Astrocyte (in vitro differentiated cells and primary cell): ENCODE results near the gene SUPT20HL2. TPM values are rescaled to one million over a fixed set of nuclear protein-coding genes. Genes with fewer than 3 reads are reported as not detected.

Source experiments
- DNase-seq: peaks from one replicate; pipeline ENCODE4 v3.0.0-alpha.2; 2010; ENCODE audit warnings: low read depth
- FAIRE-seq: peaks from 2 replicates; lab custom pipeline; 2011; peaks lifted over from hg19 to GRCh38; lab: Jason Lieb, UNC
- H2AFZ ChIP-seq: 2 replicates; pipeline ENCODE4 v1.6.0; 2012; ENCODE audit warnings: low read depth, low read length, inconsistent platforms
- H3K27ac ChIP-seq: 2 replicates; pipeline ENCODE4 v1.5.1; 2011; ENCODE audit warnings: low read depth, low read length, inconsistent platforms
- H3K27me3 ChIP-seq: 2 replicates; pipeline ENCODE4 v1.6.0; 2011; ENCODE audit warnings: low read length, inconsistent platforms; ENCODE audit not compliant: insufficient read depth
- H3K36me3 ChIP-seq: 2 replicates; pipeline ENCODE4 v1.5.1; 2011; ENCODE audit warnings: low read length, inconsistent platforms; ENCODE audit not compliant: insufficient read depth
- H3K4me1 ChIP-seq: 2 replicates; pipeline ENCODE4 v1.5.1; 2011; ENCODE audit warnings: low read length, inconsistent platforms; ENCODE audit not compliant: insufficient read depth
- H3K4me2 ChIP-seq: 2 replicates; pipeline ENCODE4 v1.6.0; 2012; ENCODE audit warnings: low read length, inconsistent platforms
- H3K4me3 ChIP-seq: 2 replicates; pipeline ENCODE4 v1.5.1; 2011; ENCODE audit warnings: low read depth, mild to moderate bottlenecking, low read length, inconsistent platforms; ENCODE audit not compliant: insufficient read depth
- H3K79me2 ChIP-seq: 2 replicates; pipeline ENCODE4 v1.6.0; 2012; ENCODE audit warnings: mild to moderate bottlenecking, low read length, inconsistent platforms; ENCODE audit not compliant: insufficient read depth
- H3K9ac ChIP-seq: 2 replicates; pipeline ENCODE4 v1.6.0; 2012; ENCODE audit warnings: mild to moderate bottlenecking, low read length, inconsistent platforms
- H3K9me3 ChIP-seq: 2 replicates; pipeline ENCODE4 v1.5.1; 2012; ENCODE audit warnings: low read depth, mild to moderate bottlenecking, low read length, inconsistent platforms; ENCODE audit not compliant: insufficient read depth
- H4K20me1 ChIP-seq: 2 replicates; pipeline ENCODE4 v1.6.0; 2012; ENCODE audit warnings: low read length, inconsistent platforms; ENCODE audit not compliant: insufficient read depth
- H3K27ac Mint-ChIP-seq: one replicate; pipeline ENCODE4 v1.8.0; 2021; ENCODE audit warnings: mild to moderate bottlenecking, mixed read lengths; ENCODE audit not compliant: unreplicated experiment
- H3K27me3 Mint-ChIP-seq: one replicate; pipeline ENCODE4 v1.8.0; 2021; ENCODE audit warnings: low read depth, mixed read lengths; ENCODE audit not compliant: unreplicated experiment
- H3K36me3 Mint-ChIP-seq: one replicate; pipeline ENCODE4 v1.8.0; 2021; ENCODE audit warnings: low read depth, mixed read lengths; ENCODE audit not compliant: unreplicated experiment
- H3K4me1 Mint-ChIP-seq: one replicate; pipeline ENCODE4 v1.8.0; 2021; ENCODE audit warnings: low read depth, mixed read lengths; ENCODE audit not compliant: unreplicated experiment
- H3K4me3 Mint-ChIP-seq: one replicate; pipeline ENCODE4 v1.8.0; 2021; ENCODE audit warnings: mild to moderate bottlenecking, moderate library complexity, mixed read lengths; ENCODE audit not compliant: unreplicated experiment
- H3K9me3 Mint-ChIP-seq: one replicate; pipeline ENCODE4 v1.8.0; 2021; ENCODE audit warnings: mild to moderate bottlenecking, mixed read lengths; ENCODE audit not compliant: unreplicated experiment
- EZH2 ChIP-seq: IDR thresholded peaks from 2 replicates; pipeline ENCODE4 v1.6.1; 2012; ENCODE audit warnings: mild to moderate bottlenecking, low read length, inconsistent platforms; ENCODE audit not compliant: insufficient read depth
- total RNA-seq: library from RNA; stranded (reverse); gene quantifications from 2 replicates; pipeline ENCODE4 v1.2.1, GENCODE V29; 2021
- TF ChIP-seq, protein P1 (sequence below): IDR thresholded peaks from 2 replicates; pipeline ENCODE4 v1.5.1; 2011; ENCODE audit warnings: low read depth, mild to moderate bottlenecking, inconsistent platforms, low read length, moderate library complexity; ENCODE audit not compliant: insufficient read depth

SUPT20HL2 gene
- total RNA-seq, 1 donor from 2014 or later, result not detected

DNA sequence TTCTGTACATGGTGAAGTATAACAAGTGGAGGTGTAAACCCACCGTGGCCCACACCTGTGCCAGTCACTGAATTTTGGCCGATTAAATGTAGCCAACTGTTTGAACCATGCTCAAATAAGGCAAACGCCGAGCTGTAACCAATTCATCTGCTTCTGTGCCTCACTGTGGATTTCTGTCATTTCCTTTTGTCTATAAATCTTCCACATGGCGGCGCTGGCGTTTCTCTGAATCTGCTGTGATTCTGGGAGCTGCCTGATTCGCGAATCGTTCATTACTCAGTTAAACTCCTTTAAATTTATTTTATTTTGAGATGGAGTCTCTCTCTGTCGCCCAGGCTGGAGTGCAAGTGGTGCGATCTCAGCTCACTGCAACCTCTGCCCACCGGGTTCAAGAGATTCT, 19.2 kb downstream of the SUPT20HL2 start:
- H3K27me3 ChIP-seq, result no peaks in the 10 kb centered on the region
- no peaks in the 10 kb centered on the region for H3K4me1 Mint-ChIP-seq
- no peaks in the 10 kb centered on the region for H3K9me3 Mint-ChIP-seq
- no peaks in the 10 kb centered on the region for H3K36me3 ChIP-seq
- no peaks in the 10 kb centered on the region for H3K9me3 ChIP-seq
- no peak overlapping the region for H3K4me3 Mint-ChIP-seq
- no peak overlapping the region for H3K4me3 ChIP-seq
- no peaks in the 10 kb centered on the region for H3K4me1 ChIP-seq
- peaks cover 2% of the 10 kb centered on the region for H3K27me3 Mint-ChIP-seq
- H3K27ac Mint-ChIP-seq, result no peak overlapping the region
- no peak overlapping the region for H3K9ac ChIP-seq
- TF ChIP-seq, protein P1, sequence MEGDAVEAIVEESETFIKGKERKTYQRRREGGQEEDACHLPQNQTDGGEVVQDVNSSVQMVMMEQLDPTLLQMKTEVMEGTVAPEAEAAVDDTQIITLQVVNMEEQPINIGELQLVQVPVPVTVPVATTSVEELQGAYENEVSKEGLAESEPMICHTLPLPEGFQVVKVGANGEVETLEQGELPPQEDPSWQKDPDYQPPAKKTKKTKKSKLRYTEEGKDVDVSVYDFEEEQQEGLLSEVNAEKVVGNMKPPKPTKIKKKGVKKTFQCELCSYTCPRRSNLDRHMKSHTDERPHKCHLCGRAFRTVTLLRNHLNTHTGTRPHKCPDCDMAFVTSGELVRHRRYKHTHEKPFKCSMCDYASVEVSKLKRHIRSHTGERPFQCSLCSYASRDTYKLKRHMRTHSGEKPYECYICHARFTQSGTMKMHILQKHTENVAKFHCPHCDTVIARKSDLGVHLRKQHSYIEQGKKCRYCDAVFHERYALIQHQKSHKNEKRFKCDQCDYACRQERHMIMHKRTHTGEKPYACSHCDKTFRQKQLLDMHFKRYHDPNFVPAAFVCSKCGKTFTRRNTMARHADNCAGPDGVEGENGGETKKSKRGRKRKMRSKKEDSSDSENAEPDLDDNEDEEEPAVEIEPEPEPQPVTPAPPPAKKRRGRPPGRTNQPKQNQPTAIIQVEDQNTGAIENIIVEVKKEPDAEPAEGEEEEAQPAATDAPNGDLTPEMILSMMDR, result peak; percentile 14
- no peak for TF ChIP-seq EZH2
- peak; percentile 97 for FAIRE-seq
- DNase-seq, result no peak
- no peaks in the 10 kb centered on the region for H3K79me2 ChIP-seq
- no peak overlapping the region for H3K27ac ChIP-seq
- H3K36me3 Mint-ChIP-seq, result no peaks in the 10 kb centered on the region
- H3K4me2 ChIP-seq, result no peak overlapping the region
- H2AFZ ChIP-seq, result no peak overlapping the region
- no peaks in the 10 kb centered on the region for H4K20me1 ChIP-seq

DNA sequence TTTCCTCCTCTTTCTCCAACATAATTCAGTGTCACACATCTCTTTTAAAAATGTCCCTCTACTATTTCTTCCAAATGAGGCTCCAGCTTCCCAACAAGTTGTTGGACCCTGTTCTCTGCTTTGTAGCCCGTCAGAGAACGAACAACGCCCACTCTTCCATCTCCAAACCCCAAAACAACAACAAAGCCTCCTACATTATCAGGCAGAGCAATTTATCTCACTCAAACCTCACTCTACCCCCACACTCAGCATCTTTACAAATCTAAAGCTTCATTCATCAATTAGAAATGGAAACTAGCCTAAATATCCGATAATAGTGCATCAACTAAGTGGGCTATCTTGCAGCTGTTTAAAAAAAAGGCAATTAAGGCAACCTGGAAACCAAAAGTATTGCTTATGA, 20.5 kb downstream of the SUPT20HL2 start:
- Mint-ChIP-seq H3K36me3 (no peaks in the 10 kb centered on the region), H3K9me3 (no peaks in the 10 kb centered on the region), H3K27ac (no peak overlapping the region), H3K4me3 (no peak overlapping the region), H3K27me3 (peaks cover 2% of the 10 kb centered on the region), H3K4me1 (no peaks in the 10 kb centered on the region)
- no peak for TF ChIP-seq EZH2
- TF ChIP-seq, protein P1, result no peak
- no peak for DNase-seq
- Histone ChIP-seq H3K27me3 (no peaks in the 10 kb centered on the region), H3K9me3 (no peaks in the 10 kb centered on the region), H3K4me2 (no peak overlapping the region), H4K20me1 (no peaks in the 10 kb centered on the region), H3K4me3 (no peak overlapping the region), H3K4me1 (no peaks in the 10 kb centered on the region), H3K27ac (no peak overlapping the region), H3K36me3 (no peaks in the 10 kb centered on the region), H3K9ac (no peak overlapping the region), H2AFZ (no peak overlapping the region), H3K79me2 (no peaks in the 10 kb centered on the region)
- FAIRE-seq, result no peak

DNA sequence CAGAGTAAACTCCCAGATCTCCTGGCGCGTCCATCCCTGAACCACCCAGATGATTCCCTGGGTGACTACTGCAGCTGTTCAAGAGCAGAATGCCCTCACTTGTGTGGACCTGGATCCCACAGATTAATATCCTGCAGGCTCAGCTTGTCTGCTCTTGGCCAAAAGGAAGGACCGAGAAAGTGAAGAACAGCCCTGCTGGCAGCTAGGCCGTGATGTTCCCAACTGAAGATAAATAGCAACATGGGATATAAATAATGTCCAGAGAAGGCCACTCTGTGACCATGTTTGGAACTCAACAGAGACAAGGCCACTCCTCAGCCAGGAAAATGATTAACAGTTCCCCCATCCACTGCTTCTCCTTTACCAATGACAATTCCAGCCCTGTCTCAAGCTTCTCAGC, 21.5 kb downstream of the SUPT20HL2 start:
- Histone ChIP-seq H2AFZ (no peak overlapping the region), H3K9ac (no peak overlapping the region), H3K4me3 (no peak overlapping the region), H3K9me3 (no peaks in the 10 kb centered on the region), H3K27me3 (no peaks in the 10 kb centered on the region), H3K4me1 (no peaks in the 10 kb centered on the region), H3K4me2 (no peak overlapping the region), H3K27ac (no peak overlapping the region), H3K36me3 (no peaks in the 10 kb centered on the region), H3K79me2 (no peaks in the 10 kb centered on the region), H4K20me1 (no peaks in the 10 kb centered on the region)
- no peaks in the 10 kb centered on the region for H3K4me1 Mint-ChIP-seq
- H3K4me3 Mint-ChIP-seq, result no peak overlapping the region
- peaks cover 2% of the 10 kb centered on the region for H3K27me3 Mint-ChIP-seq
- TF ChIP-seq, protein P1, result no peak
- no peak for TF ChIP-seq EZH2
- H3K9me3 Mint-ChIP-seq, result no peaks in the 10 kb centered on the region
- DNase-seq (no peak), FAIRE-seq (peak; percentile 17)
- no peak overlapping the region for H3K27ac Mint-ChIP-seq
- H3K36me3 Mint-ChIP-seq, result no peaks in the 10 kb centered on the region
